H1 (cell line): Measurements from ENCODE around the gene OOSP2. TPM values are rescaled to one million over a fixed set of nuclear protein-coding genes. Genes with fewer than 3 reads are reported as not detected.

Source experiments
- CTCF ChIA-PET: fragments of 300-600 bp; sonication (Branson Sonifier 250); formaldehyde crosslinking; loops from one replicate; lab custom pipeline; 2021; ENCODE audit not compliant: partially characterized antibody; lab: Charles Lee
- POLR2A ChIA-PET: fragments of 300-600 bp; sonication (Branson Sonifier 250); formaldehyde crosslinking; loops from one replicate; lab custom pipeline; 2021; ENCODE audit warnings: inconsistent platforms; ENCODE audit not compliant: partially characterized antibody; lab: Charles Lee
- DNase-seq, 2 experiments: peaks; one replicate each; pipeline versions ENCODE4 v3.0.0 to v3.0.0-alpha.2; 2010 to 2022; ENCODE audit warnings: low spot score in 2 of 2, low read depth in 1 of 2, mixed read lengths in 1 of 2
- FAIRE-seq: peaks from 2 replicates; lab custom pipeline; 2011; peaks lifted over from hg19 to GRCh38; lab: Jason Lieb, UNC
- H2AFZ ChIP-seq: 2 replicates; pipeline ENCODE4 v1.8.1; 2012; ENCODE audit warnings: low read length, inconsistent platforms
- H2AK5ac ChIP-seq: 2 replicates; pipeline ENCODE4 v1.6.1; 2013; ENCODE audit warnings: low read depth, low read length
- H2BK120ac ChIP-seq: replicated peaks from 2 replicates; pipeline ENCODE3; 2013; ENCODE audit warnings: low read depth, low read length, inconsistent platforms
- H2BK12ac ChIP-seq: 2 replicates; pipeline ENCODE4 v1.6.1; 2013; ENCODE audit warnings: low read depth, low read length
- H2BK15ac ChIP-seq: 2 replicates; pipeline ENCODE4 v1.6.1; 2013; ENCODE audit warnings: low read length
- H2BK20ac ChIP-seq: 2 replicates; pipeline ENCODE4 v1.6.1; 2013; ENCODE audit warnings: low read length
- H2BK5ac ChIP-seq: 2 replicates; pipeline ENCODE4 v1.6.1; 2013; ENCODE audit warnings: low read depth, low read length
- H3K14ac ChIP-seq: 2 replicates; pipeline ENCODE4 v1.6.1; 2013; ENCODE audit warnings: inconsistent platforms; ENCODE audit not compliant: insufficient read length
- H3K18ac ChIP-seq: 2 replicates; pipeline ENCODE4 v1.6.1; 2013; ENCODE audit warnings: low read length; ENCODE audit errors: extremely low read depth
- H3K23ac ChIP-seq: 2 replicates; pipeline ENCODE4 v1.6.1; 2013; ENCODE audit warnings: inconsistent platforms; ENCODE audit not compliant: insufficient read length
- H3K23me2 ChIP-seq: 2 replicates; pipeline ENCODE4 v1.6.1; 2013; ENCODE audit warnings: low read depth, low read length
- H3K27ac ChIP-seq: 2 replicates; pipeline ENCODE4 v1.6.1; 2011; ENCODE audit warnings: low read depth, low read length, inconsistent platforms
- H3K27me3 ChIP-seq, 4 experiments: replicated peaks in 1 of 4; 1 replicate in 1 of 4; 2 replicates in 3 of 4; pipeline versions ENCODE4 v1.6.1 to v1.8.1; 2011 to 2013; ENCODE audit warnings: low read length in 3 of 4, mild to moderate bottlenecking in 3 of 4, inconsistent platforms in 2 of 4, mixed read lengths in 2 of 4, moderate library complexity in 1 of 4; ENCODE audit not compliant: control insufficient read depth in 3 of 4, insufficient read depth in 3 of 4; ENCODE audit errors: extremely low read depth in 1 of 4
- H3K36me3 ChIP-seq, 4 experiments: 2 replicates each; pipeline versions ENCODE4 v1.6.1 to v1.8.1; 2011 to 2013; ENCODE audit warnings: mild to moderate bottlenecking in 4 of 4, low read length in 3 of 4, moderate library complexity in 2 of 4, control low read depth in 1 of 4, inconsistent platforms in 1 of 4; ENCODE audit not compliant: insufficient read depth in 4 of 4, control insufficient read depth in 2 of 4
- H3K4ac ChIP-seq: replicated peaks from 2 replicates; pipeline ENCODE3; 2013; ENCODE audit warnings: low read length, low read depth, mixed read lengths, inconsistent platforms; ENCODE audit not compliant: insufficient read length
- H3K4me1 ChIP-seq, 4 experiments: replicated peaks in 1 of 4; 1 replicate in 1 of 4; 2 replicates in 3 of 4; pipeline versions ENCODE4 v1.6.1 to v1.8.1; 2011 to 2013; ENCODE audit warnings: low read length in 3 of 4, inconsistent platforms in 2 of 4, mixed read lengths in 1 of 4; ENCODE audit not compliant: insufficient read depth in 4 of 4, control insufficient read depth in 3 of 4
- H3K4me2 ChIP-seq, 2 experiments: 2 replicates each; pipeline versions ENCODE4 v1.6.1 to v1.8.1; 2011 to 2013; ENCODE audit warnings: low read depth in 2 of 2, low read length in 2 of 2, control low read depth in 1 of 2, inconsistent platforms in 1 of 2, mild to moderate bottlenecking in 1 of 2; ENCODE audit not compliant: insufficient read depth in 1 of 2
- H3K4me3 ChIP-seq, 4 experiments: fragments of 200-600, 300-600 bp in 1 of 4; sonication (generic), shearing (Covaris generic), sonication (Bioruptor Twin) in 1 of 4; 2 replicates each; pipeline versions ENCODE4 v1.5.1 to v1.8.1; 2011 to 2016; ENCODE audit warnings: low read length in 4 of 4, low read depth in 3 of 4, control low read depth in 2 of 4, inconsistent platforms in 2 of 4, mild to moderate bottlenecking in 2 of 4, mixed read lengths in 1 of 4, moderate library complexity in 1 of 4; ENCODE audit not compliant: insufficient read depth in 2 of 4; ENCODE audit errors: extremely low read depth in 1 of 4
- H3K56ac ChIP-seq: replicated peaks from 2 replicates; pipeline ENCODE3; 2013; ENCODE audit warnings: low read depth, mild to moderate bottlenecking, mixed read lengths, low read length, inconsistent platforms; ENCODE audit not compliant: insufficient read length
- H3K79me1 ChIP-seq: 2 replicates; pipeline ENCODE4 v1.6.1; 2013; ENCODE audit warnings: low read depth, low read length, control low read depth
- H3K79me2 ChIP-seq, 2 experiments: 2 replicates each; pipeline versions ENCODE4 v1.6.1 to v1.8.1; 2012 to 2013; ENCODE audit warnings: low read length in 2 of 2, mild to moderate bottlenecking in 2 of 2, inconsistent platforms in 1 of 2; ENCODE audit not compliant: insufficient read depth in 2 of 2, control insufficient read depth in 1 of 2
- H3K9ac ChIP-seq, 4 experiments: replicated peaks in 1 of 4; 1 replicate in 1 of 4; 2 replicates in 3 of 4; pipeline versions ENCODE4 v1.6.1 to v1.8.1; 2011 to 2013; ENCODE audit warnings: low read depth in 3 of 4, low read length in 3 of 4, control low read depth in 2 of 4, mild to moderate bottlenecking in 2 of 4, moderate library complexity in 2 of 4, inconsistent platforms in 1 of 4; ENCODE audit errors: extremely low read depth in 1 of 4
- H3K9me3 ChIP-seq, 2 experiments: 2 replicates each; pipeline versions ENCODE4 v1.6.1 to v1.8.1; 2012 to 2013; ENCODE audit warnings: mild to moderate bottlenecking in 2 of 2, moderate library complexity in 2 of 2, control low read depth in 1 of 2, inconsistent platforms in 1 of 2, low read depth in 1 of 2, low read length in 1 of 2, mixed read lengths in 1 of 2; ENCODE audit not compliant: insufficient read depth in 2 of 2
- H4K20me1 ChIP-seq, 2 experiments: replicated peaks in 1 of 2; 2 replicates each; pipeline versions ENCODE3 to v1.8.1; 2011 to 2013; ENCODE audit warnings: inconsistent platforms in 2 of 2, low read length in 2 of 2, mild to moderate bottlenecking in 1 of 2; ENCODE audit not compliant: insufficient read depth in 2 of 2, control insufficient read depth in 1 of 2
- H4K5ac ChIP-seq: 2 replicates; pipeline ENCODE4 v1.6.1; 2013; ENCODE audit warnings: low read length, low read depth, mixed read lengths, inconsistent platforms; ENCODE audit not compliant: insufficient read length
- H4K8ac ChIP-seq: 2 replicates; pipeline ENCODE4 v1.8.0; 2013; ENCODE audit warnings: mild to moderate bottlenecking, moderate library complexity, low read length, inconsistent platforms; ENCODE audit not compliant: insufficient read depth; ENCODE audit errors: extremely low read depth
- H4K91ac ChIP-seq: replicated peaks from 2 replicates; pipeline ENCODE3; 2013; ENCODE audit warnings: low read length, mixed read lengths, inconsistent platforms; ENCODE audit not compliant: insufficient read length
- ATF3 ChIP-seq: IDR thresholded peaks from 2 replicates; pipeline ENCODE4 v1.6.1; 2011; ENCODE audit warnings: low read depth, mild to moderate bottlenecking, low read length; ENCODE audit not compliant: insufficient read depth
- BCL11A ChIP-seq, 2 experiments: IDR thresholded peaks; one replicate each; pipeline ENCODE4 v1.6.1; 2011; ENCODE audit warnings: low read depth in 2 of 2, low read length in 2 of 2, mild to moderate bottlenecking in 2 of 2
- CHD1 ChIP-seq: IDR thresholded peaks from 2 replicates; pipeline ENCODE4 v1.6.1; 2012; ENCODE audit warnings: low read depth, low read length, improper control_type of control experiment
- FOSL1 ChIP-seq: IDR thresholded peaks from 2 replicates; pipeline ENCODE4 v1.6.1; 2011; ENCODE audit warnings: mild to moderate bottlenecking, low read depth, low read length, moderate library complexity; ENCODE audit not compliant: insufficient read depth
- HDAC6 ChIP-seq: IDR thresholded peaks from one replicate; pipeline ENCODE4 v1.7.1; 2012; ENCODE audit warnings: low read depth, mild to moderate bottlenecking, inconsistent platforms, low read length, moderate library complexity
- KDM5A ChIP-seq: fragments of 200-600 bp; IDR thresholded peaks from 2 replicates; pipeline ENCODE4 v1.7.1; 2012; ENCODE audit warnings: mild to moderate bottlenecking, low read length, inconsistent platforms, mixed read lengths
- MAFK ChIP-seq: IDR thresholded peaks from 2 replicates; pipeline ENCODE4 v1.6.1; 2012; ENCODE audit warnings: low read depth, mild to moderate bottlenecking, improper control_type of control experiment, low read length
- RXRA ChIP-seq: IDR thresholded peaks from 2 replicates; pipeline ENCODE4 v1.6.1; 2011; ENCODE audit warnings: low read depth, mild to moderate bottlenecking, low read length, moderate library complexity; ENCODE audit not compliant: insufficient read depth
- SIN3A ChIP-seq, 2 experiments: IDR thresholded peaks in 1 of 2; conservative IDR thresholded peaks in 1 of 2; 2 replicates each; pipeline ENCODE4 v1.6.1; 2011 to 2012; ENCODE audit warnings: low read length in 2 of 2, improper control_type of control experiment in 1 of 2, low read depth in 1 of 2, mild to moderate bottlenecking in 1 of 2
- TCF12 ChIP-seq: IDR thresholded peaks from 2 replicates; pipeline ENCODE4 v1.6.1; 2011; ENCODE audit warnings: low read depth, mild to moderate bottlenecking, low read length
- TEAD4 ChIP-seq: IDR thresholded peaks from 2 replicates; pipeline ENCODE4 v1.6.1; 2012; ENCODE audit warnings: low read depth, low read length, inconsistent platforms, mixed read lengths
- WGBS, 2 experiments: shearing (Covaris generic) in 1 of 2; methylation state at CpG; one replicate each; pipeline versions ENCODE4 v1.1.6 to v1.1.7; 2013 to 2015; ENCODE audit warnings: low lambda C conversion rate in 2 of 2, mixed read lengths in 2 of 2, inconsistent platforms in 1 of 2, low coverage in 1 of 2, missing lambda C conversion rate in 1 of 2; ENCODE audit not compliant: insufficient replicate concordance in 2 of 2, insufficient coverage in 1 of 2, insufficient read length in 1 of 2; ENCODE audit errors: extremely low coverage in 1 of 2, missing lambda C conversion rate in 1 of 2; 5-methylcytosine and 5-hydroxymethylcytosine counted together
- polyA plus RNA-seq, 7 experiments: library from polyadenylated mRNA; depleted of rRNA in 3 of 7; stranded (reverse) in 5 of 7; unstranded in 2 of 7; fragments of >200 nt in 5 of 7; fragments of 200-250 nt in 2 of 7; gene quantifications; 1 replicate in 5 of 7; 2 replicates in 1 of 7; 4 replicates in 1 of 7; pipeline versions ENCODE4 v1.2.1 to v1.2.3, GENCODE V29; 2011 to 2013; ENCODE audit warnings: missing spikeins in 2 of 7, mixed read lengths in 2 of 7
- total RNA-seq: library from RNA; stranded (reverse); fragmentation: NEBNext Ultra II Directional; extraction: Animal tissue kit (Norgen Biotek cat#: 25700); gene quantifications from 2 replicates; pipeline ENCODE4 v1.2.1, GENCODE V29; 2021

The OOSP2 gene
- total and polyA plus RNA-seq, 2 of the 8 experiments (the other 6 are each of a cell fraction or from before 2014, with no cell fraction given), result not detected

GRCh38 chr11:60064111-60064510, 23.9 kb downstream of the OOSP2 start:
- H3K4me1 ChIP-seq, result no peaks in the 10 kb centered on the region
- no peak overlapping the region for H3K23ac ChIP-seq
- H2BK120ac ChIP-seq, result no peak overlapping the region
- no peak overlapping the region for H2BK15ac ChIP-seq
- H3K36me3 ChIP-seq, result no peaks in the 10 kb centered on the region
- H3K27me3 ChIP-seq, result no peaks in the 10 kb centered on the region
- no peak overlapping the region for H3K14ac ChIP-seq
- no peaks in the 10 kb centered on the region for H3K79me1 ChIP-seq
- no peak overlapping the region for H4K8ac ChIP-seq
- no peak overlapping the region for H2BK20ac ChIP-seq
- WGBS, 2 experiments, result 93% methylated on average over 1 of the region's 1 CpG; no CpG with 5 or more reads in 1 of the 2 experiments
- H3K9ac ChIP-seq, result no peak overlapping the region
- H3K4me2 ChIP-seq, result no peak overlapping the region
- H4K91ac ChIP-seq, result no peak overlapping the region
- TF ChIP-seq BCL11A (IDR thresholded peaks at IDR 0.05; ENCODE audit: low read depth in 2 of 2, low read length in 2 of 2) (no peak), FOSL1 (no peak), TEAD4 (no peak), SIN3A (conservative IDR thresholded peaks at IDR 0.05 in 1 of 2, IDR thresholded peaks at IDR 0.05 in 1 of 2; ENCODE audit: low read depth in 1 of 2, low read length in 2 of 2) (no peak), RXRA (no peak), CHD1 (no peak), KDM5A (no peak), MAFK (no peak), ATF3 (no peak), TCF12 (no peak), HDAC6 (no peak)
- H3K4ac ChIP-seq, result no peak overlapping the region
- H3K18ac ChIP-seq, result no peak overlapping the region
- no peak overlapping the region for H3K56ac ChIP-seq
- no peak overlapping the region for H3K4me3 ChIP-seq
- H3K27ac ChIP-seq, result no peak overlapping the region
- no peaks in the 10 kb centered on the region for H3K79me2 ChIP-seq
- no peaks in the 10 kb centered on the region; a peak in 1 of 4 replicates for H3K9me3 ChIP-seq
- H4K5ac ChIP-seq, result no peak overlapping the region
- H2AFZ ChIP-seq, result no peak overlapping the region
- ChIA-PET CTCF (no interaction called here), POLR2A (no interaction called here)
- H2BK12ac ChIP-seq, result no peak overlapping the region
- no peak overlapping the region for H2AK5ac ChIP-seq
- H3K23me2 ChIP-seq, result no peaks in the 10 kb centered on the region
- H2BK5ac ChIP-seq, result no peak overlapping the region
- no peak for DNase-seq
- no peak for FAIRE-seq
- H4K20me1 ChIP-seq, result no peaks in the 10 kb centered on the region
